ENCODE measurements around the gene SPATS2L.

DNA sequence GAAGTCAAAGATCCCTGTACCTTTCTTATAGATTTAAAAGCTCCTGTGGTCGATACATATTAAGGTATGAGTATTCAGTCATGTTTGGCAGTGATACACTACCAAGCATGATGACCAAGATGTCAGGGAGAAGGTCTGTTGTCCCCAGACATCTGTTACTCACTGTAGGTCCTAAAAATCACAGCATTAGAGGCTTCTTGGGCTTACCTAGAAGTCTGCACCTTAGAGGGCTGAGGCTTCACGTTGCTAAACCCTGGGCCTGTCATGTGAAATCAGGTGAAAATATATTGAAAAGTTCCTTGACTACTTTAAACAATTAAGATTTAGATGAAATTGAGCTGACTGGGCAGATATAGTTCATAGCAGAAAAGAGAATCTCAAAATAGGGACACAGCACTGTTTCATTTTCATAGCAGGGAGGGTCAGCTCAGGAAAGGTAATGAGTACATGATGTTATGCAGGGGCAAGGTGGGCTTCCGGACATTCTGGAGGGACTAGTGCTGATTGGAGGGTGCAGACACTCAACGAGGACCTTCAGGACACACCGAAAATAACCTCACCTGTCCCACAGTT, 78.7 kb downstream of the SPATS2L start:
- TF ChIP-seq, protein P1, sequence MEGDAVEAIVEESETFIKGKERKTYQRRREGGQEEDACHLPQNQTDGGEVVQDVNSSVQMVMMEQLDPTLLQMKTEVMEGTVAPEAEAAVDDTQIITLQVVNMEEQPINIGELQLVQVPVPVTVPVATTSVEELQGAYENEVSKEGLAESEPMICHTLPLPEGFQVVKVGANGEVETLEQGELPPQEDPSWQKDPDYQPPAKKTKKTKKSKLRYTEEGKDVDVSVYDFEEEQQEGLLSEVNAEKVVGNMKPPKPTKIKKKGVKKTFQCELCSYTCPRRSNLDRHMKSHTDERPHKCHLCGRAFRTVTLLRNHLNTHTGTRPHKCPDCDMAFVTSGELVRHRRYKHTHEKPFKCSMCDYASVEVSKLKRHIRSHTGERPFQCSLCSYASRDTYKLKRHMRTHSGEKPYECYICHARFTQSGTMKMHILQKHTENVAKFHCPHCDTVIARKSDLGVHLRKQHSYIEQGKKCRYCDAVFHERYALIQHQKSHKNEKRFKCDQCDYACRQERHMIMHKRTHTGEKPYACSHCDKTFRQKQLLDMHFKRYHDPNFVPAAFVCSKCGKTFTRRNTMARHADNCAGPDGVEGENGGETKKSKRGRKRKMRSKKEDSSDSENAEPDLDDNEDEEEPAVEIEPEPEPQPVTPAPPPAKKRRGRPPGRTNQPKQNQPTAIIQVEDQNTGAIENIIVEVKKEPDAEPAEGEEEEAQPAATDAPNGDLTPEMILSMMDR (IDR thresholded peaks at IDR 0.05): no peak
- TF ChIP-seq POLR2A (IDR thresholded peaks at IDR 0.05): no peak
- TF ChIP-seq POLR2AphosphoS5 (IDR thresholded peaks at IDR 0.05): no peak

All from prostate gland (tissue), 2 donors.